HTR-8/SVneo (cell line): Measurements from ENCODE around the gene C1orf21.

Source experiments
- DNase-seq: peaks from one replicate; pipeline ENCODE4 v3.0.0; 2011; ENCODE audit warnings: low spot score, mixed read lengths; ENCODE audit not compliant: insufficient read length
- FAIRE-seq: peaks from 2 replicates; lab custom pipeline; 2011; peaks lifted over from hg19 to GRCh38; lab: Jason Lieb, UNC

The C1orf21 gene

GRCh38 chr1:184669391-184669790, 282.6 kb downstream of the C1orf21 start:
- no peak for DNase-seq
- no peak for FAIRE-seq

- no peak for DNase-seq
Observed at GRCh38 chr1:184672013-184672726, 285.3 kb downstream of the C1orf21 start.

GRCh38 chr1:184673305-184673704, 286.5 kb downstream of the C1orf21 start:
- FAIRE-seq (no peak), DNase-seq (no peak)

More at GRCh38 chr1:184672013-184672726, 285.3 kb downstream of the C1orf21 start:
- FAIRE-seq = no peak

GRCh38 chr1:184677344-184677743, 290.5 kb downstream of the C1orf21 start:
- DNase-seq (no peak), FAIRE-seq (no peak)
